GOT3 (cell line): Measurements from ENCODE around the gene ITPR1.
"Not testable (repeated sequence)": the region's sequence is repeated elsewhere in the genome, so short reads cannot be mapped to it uniquely, and the experiment has no call there.

Experiments
- DNase-seq: peaks from one replicate; lab custom pipeline; 2025; ENCODE audit warnings: mixed read lengths; lab: John Stamatoyannopoulos, UW

ITPR1 gene

GRCh38 chr3:4493014-4493940, at the start of gene ITPR1:
TSS of gene ITPR1 (plus strand) at chr3:4493348. CDS start at chr3:4516492, 23,144 bp downstream.
- peak; percentile 91 for DNase-seq

- DNase-seq: no peak
These were observed 45.7 kb upstream of the ITPR1 start for GRCh38 chr3:4447295-4447999.

GRCh38 chr3:4448187-4448586, 45.0 kb upstream of the ITPR1 start:
- DNase-seq: no peak

- DNase-seq: no peak
These were observed 43.9 kb upstream of the ITPR1 start for GRCh38 chr3:4449043-4449805.

- DNase-seq: no peak
These were observed 39.0 kb upstream of the ITPR1 start for GRCh38 chr3:4454142-4454541.

- not testable (repeated sequence) for DNase-seq
These were observed 36.4 kb upstream of the ITPR1 start for GRCh38 chr3:4456780-4457179.

GRCh38 chr3:4458961-4459360, 34.2 kb upstream of the ITPR1 start:
- no peak for DNase-seq

- no peak for DNase-seq
These were observed 32.8 kb upstream of the ITPR1 start for GRCh38 chr3:4460334-4460733.

- no peak for DNase-seq
These were observed 31.6 kb upstream of the ITPR1 start for GRCh38 chr3:4461468-4462090.

- no peak for DNase-seq
These were observed 30.6 kb upstream of the ITPR1 start for GRCh38 chr3:4462369-4463040.

GRCh38 chr3:4464576-4464975, 28.6 kb upstream of the ITPR1 start:
- DNase-seq: no peak

- DNase-seq: no peak
These were observed 26.2 kb upstream of the ITPR1 start, which contains the start of gene SUMF1 for GRCh38 chr3:4466741-4467521. TSS of gene SUMF1 (minus strand) at chr3:4467269. CDS start at chr3:4467245, 24 bp downstream.

- no peak for DNase-seq
These were observed 25.7 kb upstream of the ITPR1 start for GRCh38 chr3:4467522-4467867.

- no peak for DNase-seq
These were observed 21.2 kb upstream of the ITPR1 start for GRCh38 chr3:4471907-4472306.

- no peak for DNase-seq
These were observed 20.8 kb upstream of the ITPR1 start for GRCh38 chr3:4472312-4472711.

- DNase-seq: no peak
These were observed 20.4 kb upstream of the ITPR1 start for GRCh38 chr3:4472766-4473165.

GRCh38 chr3:4474683-4475490, 18.3 kb upstream of the ITPR1 start:
- DNase-seq: no peak

- DNase-seq: no peak
These were observed 17.3 kb upstream of the ITPR1 start for GRCh38 chr3:4475804-4476203.

GRCh38 chr3:4476496-4476895, 16.7 kb upstream of the ITPR1 start:
- no peak for DNase-seq

GRCh38 chr3:4478261-4478660, 14.9 kb upstream of the ITPR1 start:
- DNase-seq: no peak
